K562 (cell line): ENCODE measurements around the gene FBXO44. TPM values are rescaled to one million over a fixed set of nuclear protein-coding genes. Genes with fewer than 3 reads are reported as not detected.

Experiments
- ATAC-seq: fragments of 200-7000 bp; cut with Tn5 transposase; 3 replicates; pipeline ENCODE4 v1.9.1; 2020; ENCODE audit warnings: moderate library complexity
- BruUV-seq: library from RNA; stranded (reverse); fragments of 400-500 nt; replicated peaks from 2 replicates; lab custom pipeline; 2021; lab: Mats Ljungman, UMichigan
- CTCF ChIA-PET: fragments of 300-600 bp; formaldehyde crosslinking; extraction: SDS; loops from one replicate; lab custom pipeline; 2021; ENCODE audit warnings: low intra/inter-chr PET ratio; lab: Yijun Ruan, JAX
- POLR2A ChIA-PET: fragments of 300-600, 350-650 bp; sonication (Branson Sonifier 250); formaldehyde crosslinking; extraction: SDS; loops from one replicate; lab custom pipeline; 2021; ENCODE audit warnings: antibody characterized with exemption, inconsistent platforms; lab: Yijun Ruan, JAX
- DNase-seq, 4 experiments: peaks; one replicate each; pipeline versions ENCODE4 v3.0.0 to v3.0.0-alpha.2; 2011 to 2018; ENCODE audit warnings: low spot score in 3 of 4, mixed read lengths in 3 of 4; ENCODE audit errors: extremely low read depth in 1 of 4
- FAIRE-seq: peaks from 2 replicates; lab custom pipeline; 2011; peaks lifted over from hg19 to GRCh38; lab: Jason Lieb, UNC
- H2AFZ ChIP-seq: 2 replicates; pipeline ENCODE4 v1.6.0; 2011; ENCODE audit warnings: low read depth, low read length, control low read depth, inconsistent platforms
- H3K27ac ChIP-seq: fragments of 200-600 bp; 3 replicates; pipeline ENCODE4 v1.8.0; 2011; ENCODE audit warnings: low read depth, mild to moderate bottlenecking, control low read depth, inconsistent platforms, low read length, moderate library complexity, mixed read lengths; ENCODE audit errors: extremely low read depth
- H3K27me3 ChIP-seq, 2 experiments: fragments of 300-600 bp in 1 of 2; 2 replicates in 1 of 2; 3 replicates in 1 of 2; pipeline versions ENCODE4 v1.6.0 to v1.8.0; 2011; ENCODE audit warnings: inconsistent platforms in 2 of 2, low read length in 2 of 2, mild to moderate bottlenecking in 1 of 2, mixed read lengths in 1 of 2, moderate library complexity in 1 of 2; ENCODE audit not compliant: control insufficient read depth in 2 of 2, insufficient read depth in 2 of 2
- H3K36me3 ChIP-seq: fragments of 300-600 bp; 3 replicates; pipeline ENCODE4 v1.8.0; 2011; ENCODE audit warnings: mild to moderate bottlenecking, low read length, inconsistent platforms; ENCODE audit not compliant: control insufficient read depth, insufficient read depth
- H3K4me1 ChIP-seq, 2 experiments: fragments of 200-600 bp in 1 of 2; replicated peaks in 1 of 2; 2 replicates in 1 of 2; 3 replicates in 1 of 2; pipeline versions ENCODE4 v1.5.1 to v1.8.0; 2011; ENCODE audit warnings: inconsistent platforms in 2 of 2, low read length in 2 of 2, mild to moderate bottlenecking in 1 of 2, mixed read lengths in 1 of 2, moderate library complexity in 1 of 2; ENCODE audit not compliant: control insufficient read depth in 2 of 2, insufficient read depth in 2 of 2
- H3K4me2 ChIP-seq: 2 replicates; pipeline ENCODE4 v1.6.1; 2011; ENCODE audit warnings: low read length, control low read depth, inconsistent platforms, mixed read lengths; ENCODE audit not compliant: insufficient read depth
- H3K4me3 ChIP-seq: fragments of 200-600 bp; sonication (generic), shearing (Covaris generic); 2 replicates; pipeline ENCODE4 v1.5.1; 2016; ENCODE audit warnings: control low read depth, inconsistent platforms
- H3K79me2 ChIP-seq: fragments of 200-600 bp; 3 replicates; pipeline ENCODE4 v1.8.0; 2011; ENCODE audit warnings: low read length, inconsistent platforms; ENCODE audit not compliant: control insufficient read depth, insufficient read depth
- H3K9ac ChIP-seq, 2 experiments: 2 replicates each; pipeline versions ENCODE4 v1.6.0 to v1.6.1; 2011; ENCODE audit warnings: low read depth in 2 of 2, low read length in 2 of 2, control low read depth in 1 of 2, inconsistent platforms in 1 of 2, mild to moderate bottlenecking in 1 of 2, mixed read lengths in 1 of 2; ENCODE audit not compliant: insufficient read depth in 1 of 2
- H3K9me1 ChIP-seq: one replicate; pipeline ENCODE4 v1.6.0; 2011; ENCODE audit warnings: inconsistent platforms, mild to moderate bottlenecking, low read length, moderate library complexity; ENCODE audit not compliant: control insufficient read depth, insufficient read depth
- H3K9me3 ChIP-seq: replicated peaks from 2 replicates; pipeline ENCODE4 v1.5.1; 2011; ENCODE audit warnings: low read depth, low read length, inconsistent platforms; ENCODE audit not compliant: control insufficient read depth, insufficient read depth
- H4K20me1 ChIP-seq: replicated peaks from 2 replicates; pipeline ENCODE4 v1.6.1; 2011; ENCODE audit warnings: low read length, inconsistent platforms, mixed read lengths; ENCODE audit not compliant: control insufficient read depth, insufficient read depth
- E4F1 ChIP-seq: fragments of 250-450 bp; sonication (Bioruptor Pico); IDR thresholded peaks from 2 replicates; pipeline ENCODE4 v1.5.0; 2021; ENCODE audit warnings: mild to moderate bottlenecking, borderline replicate concordance
- ETV1 ChIP-seq: fragments of 450-650 bp; conservative IDR thresholded peaks from 2 replicates; pipeline ENCODE4 v1.6.1; 2016; ENCODE audit warnings: missing genetic modification characterization, control low read depth, low read depth, missing compliant biosample characterization
- FOSL1 ChIP-seq: fragments of 200-800 bp; sonication (Bioruptor generic); conservative IDR thresholded peaks from 2 replicates; pipeline ENCODE4 v1.6.1; 2016; ENCODE audit warnings: missing genetic modification characterization, missing compliant biosample characterization
- FOXA3 ChIP-seq, 2 experiments: fragments of 450-650 bp in 1 of 2; sonication (generic) in 1 of 2; formaldehyde crosslinking; IDR thresholded peaks in 1 of 2; conservative IDR thresholded peaks in 1 of 2; 2 replicates each; pipeline versions ENCODE4 v1.4.0 to v1.8.0; 2020 to 2022; ENCODE audit warnings: mild to moderate bottlenecking in 2 of 2, missing genetic modification reagents in 1 of 2
- FOXP1 ChIP-seq: sonication (generic); formaldehyde crosslinking; IDR thresholded peaks from 2 replicates; pipeline ENCODE4 v1.8.0; 2022; ENCODE audit warnings: mild to moderate bottlenecking, missing genetic modification reagents
- HIVEP1 ChIP-seq: fragments of 250-450 bp; sonication (Bioruptor Pico); IDR thresholded peaks from 2 replicates; pipeline ENCODE4 v1.4.0; 2020; ENCODE audit warnings: mild to moderate bottlenecking
- NBN ChIP-seq: fragments of 450-650 bp; IDR thresholded peaks from 2 replicates; pipeline ENCODE4 v1.6.1; 2016; ENCODE audit warnings: low read depth, mild to moderate bottlenecking
- NRF1 ChIP-seq, 2 experiments: fragments of 450-650 bp; IDR thresholded peaks in 1 of 2; conservative IDR thresholded peaks in 1 of 2; 2 replicates each; pipeline ENCODE4 v1.6.1; 2014; ENCODE audit warnings: mild to moderate bottlenecking in 2 of 2
- OTX1 ChIP-seq: fragments of 450-650 bp; formaldehyde crosslinking; IDR thresholded peaks from 2 replicates; pipeline ENCODE4 v1.4.0; 2022; ENCODE audit warnings: mild to moderate bottlenecking
- RBFOX2 ChIP-seq: fragments of 200-400 bp; formaldehyde crosslinking; IDR thresholded peaks from 2 replicates; pipeline ENCODE4 v1.6.1; 2017; ENCODE audit warnings: low read depth, mild to moderate bottlenecking, low read length, moderate library complexity
- SUPT5H ChIP-seq: fragments of 450-650 bp; IDR thresholded peaks from 2 replicates; pipeline ENCODE4 v1.6.1; 2016
- TCFL5 ChIP-seq: fragments of 250-450 bp; sonication (Bioruptor Pico); conservative IDR thresholded peaks from 2 replicates; pipeline ENCODE4 v1.6.1; 2021; ENCODE audit warnings: mild to moderate bottlenecking, moderate library complexity, matching md5 sums
- ZNF197 ChIP-seq: fragments of 200-800 bp; sonication (Bioruptor generic); IDR thresholded peaks from 2 replicates; pipeline ENCODE4 v1.6.1; 2016; ENCODE audit warnings: low read depth, missing genetic modification characterization, missing compliant biosample characterization
- ZNF445 ChIP-seq: fragments of 250-450 bp; sonication (Bioruptor Pico); IDR thresholded peaks from 2 replicates; pipeline ENCODE4 v1.4.0; 2020; ENCODE audit warnings: low read depth, mild to moderate bottlenecking, moderate library complexity
- ZNF583 ChIP-seq: fragments of 250-450 bp; sonication (Bioruptor Pico); IDR thresholded peaks from 2 replicates; pipeline ENCODE4 v1.4.0; 2020
- ZNF589 ChIP-seq: fragments of 200-800 bp; sonication (Bioruptor generic); IDR thresholded peaks from 2 replicates; pipeline ENCODE4 v1.6.1; 2016; ENCODE audit warnings: low read depth, missing genetic modification characterization, missing compliant biosample characterization
- ZNF79 ChIP-seq: fragments of 250-450 bp; sonication (Bioruptor Pico); IDR thresholded peaks from 2 replicates; pipeline ENCODE4 v1.4.0; 2020; ENCODE audit warnings: low read depth, mild to moderate bottlenecking, moderate library complexity
- WGBS: fragments of 100-300 bp; shearing (Covaris generic); methylation state at CpG from one replicate; pipeline ENCODE4 v1.1.6; 2016; ENCODE audit warnings: low coverage, mixed read lengths; ENCODE audit not compliant: insufficient coverage; ENCODE audit errors: missing lambda C conversion rate; 5-methylcytosine and 5-hydroxymethylcytosine counted together
- in situ Hi-C: fragments of 300-500 bp; cut with MboI; formaldehyde crosslinking; loops from 4 replicates; pipeline ENCODE4 v1.15.0; 2018; ENCODE audit warnings: inconsistent platforms, mixed read lengths
- intact Hi-C: fragments of 100-400 bp; cut with micrococcal nuclease; formaldehyde crosslinking; loops from 2 replicates; pipeline ENCODE4 v1.14.2; 2022
- polyA plus RNA-seq, 8 experiments: library from polyadenylated mRNA; depleted of rRNA in 4 of 8; stranded (reverse) in 5 of 8; unstranded in 3 of 8; fragments of >200 nt; fragmentation: Nextera tagmentation in 2 of 8; fragmentation: Illumina TruSeq in 1 of 8; extraction: Ambion mirVana in 2 of 8; extraction: Trizol in 1 of 8; gene quantifications; 2 replicates each; pipeline versions ENCODE4 v1.2.1 to v1.2.3, GENCODE V29; 2011 to 2014; ENCODE audit warnings: inconsistent platforms in 1 of 8, missing spikeins in 1 of 8
- total RNA-seq, 7 experiments: library from RNA; depleted of rRNA in 6 of 7; stranded (reverse); fragments of >200 nt in 6 of 7; fragmentation: Illumina TruSeq in 2 of 7; extraction: Trizol in 2 of 7; gene quantifications; 2 replicates each; pipeline versions ENCODE4 v1.2.1 to v1.2.3, GENCODE V29; 2011 to 2021; ENCODE audit warnings: low replicate concordance in 1 of 7
- TF ChIP-seq, protein P1 (sequence below), 2 experiments: fragments of 450-650 bp in 1 of 2; sonication (generic) in 1 of 2; formaldehyde crosslinking in 1 of 2; IDR thresholded peaks in 1 of 2; conservative IDR thresholded peaks in 1 of 2; 2 replicates each; pipeline versions ENCODE4 v1.6.1 to v1.8.1; 2016 to 2023; ENCODE audit warnings: mild to moderate bottlenecking in 2 of 2, moderate library complexity in 2 of 2, inconsistent platforms in 1 of 2, missing genetic modification reagents in 1 of 2

Gene FBXO44
- total and polyA plus RNA-seq, 9 of the 15 experiments (the other 6 are each of a cell fraction or from before 2014, with no cell fraction given): 0.69 to 20.9 (median 6.7) TPM

DNA sequence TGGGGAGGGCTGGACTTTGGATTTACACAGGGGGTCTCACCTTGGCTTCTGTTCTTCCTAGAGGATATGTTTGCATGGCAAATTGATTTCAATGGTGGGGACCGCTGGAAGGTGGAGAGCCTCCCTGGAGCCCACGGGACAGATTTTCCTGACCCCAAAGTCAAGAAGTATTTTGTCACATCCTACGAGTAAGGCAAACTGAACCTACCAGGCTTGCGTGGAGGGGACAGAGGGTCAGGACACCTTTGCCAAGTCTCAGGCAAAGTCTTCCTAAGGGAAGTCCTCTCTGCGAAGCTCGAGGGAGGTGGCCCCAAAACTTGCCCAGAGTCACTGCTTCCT, 16.5 kb downstream of the FBXO44 start:
- Histone ChIP-seq H2AFZ (no peak overlapping the region), H3K9me3 (no peaks in the 10 kb centered on the region), H3K4me3 (no peak overlapping the region), H3K4me1 (peaks cover 20 to 57% of the 10 kb centered on the region in 2 experiments), H3K36me3 (peaks cover 76% of the 10 kb centered on the region; the same call in 2 of the 3 replicates), H4K20me1 (peaks cover 8% of the 10 kb centered on the region), H3K9me1 (peaks cover 8% of the 10 kb centered on the region), H3K79me2 (no peaks in the 10 kb centered on the region; the same call in none of the 3 replicates), H3K9ac (peak overlapping the region; percentile 35 to 85; a peak in 2 of 4 replicates), H3K27ac (peak overlapping the region; percentile 67; the same call in 2 of the 3 replicates), H3K27me3 (no peaks in the 10 kb centered on the region), H3K4me2 (peak overlapping the region; percentile 65)
- no TSS peak for BruUV-seq
- in situ Hi-C loops: no loop called here
- FAIRE-seq (no peak), DNase-seq (peak in 1 of 4 experiments; percentile 30), ATAC-seq (no peak; the same call in 2 of the 3 replicates)
- ChIA-PET CTCF (no interaction called here), POLR2A (interaction anchor here (0.5 to 3.8 kb wide), 17 partner anchors 8 to 239 kb away, joined by 3 to 40 read pairs (median 3); partner anchors contain the start of gene MAD2L2)
- 21% methylated on average over 6 of the region's 6 CpGs for WGBS
- intact Hi-C loops: loop anchor here (5.0 kb wide), 1 partner anchor 36 kb away; no protein-coding TSS in a partner anchor
- TF ChIP-seq E4F1 (no peak), ZNF197 (CRISPR knock-in tag) (peak; percentile 20; the same call in 1 of the 2 replicates), ZNF79 (CRISPR knock-in tag) (peak; percentile 17; the same call in 1 of the 2 replicates), SUPT5H (no peak), ETV1 (tag) (peak; percentile 71; the same call in 1 of the 2 replicates), ZNF583 (CRISPR knock-in tag) (0 out of 2 replicates have a peak, but pooled peaks have one; percentile 17), RBFOX2 (no peak), NRF1 (conservative IDR thresholded peaks at IDR 0.05 in 1 of 2, IDR thresholded peaks at IDR 0.05 in 1 of 2) (peak in 1 of 2 experiments; percentile 10; a peak in 1 of 4 replicates), OTX1 (CRISPR knock-in tag) (peak; percentile 15; the same call in 1 of the 2 replicates), FOXA3 (CRISPR knock-in tag; conservative IDR thresholded peaks at IDR 0.05 in 1 of 2, IDR thresholded peaks at IDR 0.05 in 1 of 2) (0 out of 4 replicates have a peak, but pooled peaks of 1 of the 2 experiments have one; percentile 25), ZNF589 (CRISPR knock-in tag) (0 out of 2 replicates have a peak, but pooled peaks have one; percentile 49), TCFL5 (0 out of 2 replicates have a peak, but pooled peaks have one; percentile 45), ZNF445 (no peak), NBN (0 out of 2 replicates have a peak, but pooled peaks have one; percentile 13), FOXP1 (CRISPR knock-in tag) (no peak), FOSL1 (tag) (peak; percentile 52; the same call in 1 of the 2 replicates), HIVEP1 (no peak)
- TF ChIP-seq, protein P1, sequence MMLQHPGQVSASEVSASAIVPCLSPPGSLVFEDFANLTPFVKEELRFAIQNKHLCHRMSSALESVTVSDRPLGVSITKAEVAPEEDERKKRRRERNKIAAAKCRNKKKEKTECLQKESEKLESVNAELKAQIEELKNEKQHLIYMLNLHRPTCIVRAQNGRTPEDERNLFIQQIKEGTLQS (IDR thresholded peaks at IDR 0.05): no peak
- TF ChIP-seq, protein P1 (CRISPR knock-in tag; conservative IDR thresholded peaks at IDR 0.05): 0 out of 2 replicates have a peak, but pooled peaks have one; percentile 42
